Stimulated activated CD8-positive, alpha-beta memory T cell treated with anti-CD3 and anti-CD28 coated beads, Interleukin-12 subunit alpha, Interleukin-12 subunit beta, amount 100 ng/mL, for 4 hours (primary cell): ENCODE data around the gene DRD1.
"Not testable (repeated sequence)": the region's sequence is repeated elsewhere in the genome, so short reads cannot be mapped to it uniquely, and the experiment has no call there.

Experiments used
- DNase-seq: peaks from one replicate; pipeline ENCODE4 v3.0.0-alpha.2; 2020; ENCODE audit warnings: low read depth

DRD1 gene

DNA sequence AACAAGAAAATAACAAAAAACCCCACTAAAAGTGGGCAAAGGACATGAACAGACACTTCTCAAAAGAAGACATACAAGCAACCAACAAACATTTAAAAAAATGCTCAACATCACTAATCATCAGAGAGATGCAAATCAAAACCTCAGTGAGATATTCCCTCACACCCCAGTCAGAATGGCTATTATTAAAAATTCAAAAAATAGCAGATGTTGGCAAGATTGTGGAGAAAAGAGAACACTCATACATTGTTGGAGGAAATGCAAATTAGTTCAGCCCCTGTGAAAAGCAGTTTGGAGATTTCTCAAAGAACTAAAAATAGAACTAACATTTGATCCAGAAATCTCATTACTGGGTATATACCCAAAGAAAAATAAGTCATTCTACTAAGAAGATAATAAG is 19.4 kb downstream of the DRD1 start:
- DNase-seq, result not testable (repeated sequence)

DNA sequence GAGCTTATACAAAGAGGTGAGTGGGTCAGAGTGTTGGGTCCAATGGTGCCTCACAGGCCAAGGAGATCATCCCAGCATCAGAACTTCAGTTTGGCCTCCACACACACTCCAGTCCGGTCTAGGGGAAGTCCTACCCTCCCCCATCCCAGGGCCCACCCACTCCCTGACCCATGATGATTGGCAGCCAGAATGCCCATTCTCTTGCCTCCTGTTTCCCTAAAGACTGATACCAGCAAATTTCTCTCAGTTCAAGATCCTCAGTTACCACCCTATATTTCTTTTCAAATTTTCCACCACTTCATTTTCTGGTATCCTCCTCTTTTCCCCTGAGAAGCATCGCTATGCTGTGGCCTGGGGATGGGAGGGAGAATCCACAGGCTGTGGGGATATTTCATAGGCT is 21.9 kb downstream of the DRD1 start:
- no peak for DNase-seq

DNA sequence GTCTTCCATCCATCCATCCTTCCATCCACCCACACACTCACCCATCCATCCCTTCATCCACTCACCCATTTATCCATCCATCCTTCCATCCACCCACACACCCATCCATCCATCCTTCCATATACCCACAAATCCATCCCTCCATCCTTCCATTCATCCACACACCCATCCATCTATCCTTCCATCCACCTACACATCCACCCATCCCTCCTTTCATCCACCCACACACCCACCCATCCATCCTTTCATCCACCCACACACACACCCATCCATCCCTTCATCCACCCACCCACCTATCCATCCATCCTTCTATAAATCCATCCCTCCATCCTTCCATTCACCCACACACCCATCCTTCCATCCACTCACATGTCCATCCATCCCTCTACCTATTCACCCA is 23.6 kb downstream of the DRD1 start:
- DNase-seq, result no peak

DNA sequence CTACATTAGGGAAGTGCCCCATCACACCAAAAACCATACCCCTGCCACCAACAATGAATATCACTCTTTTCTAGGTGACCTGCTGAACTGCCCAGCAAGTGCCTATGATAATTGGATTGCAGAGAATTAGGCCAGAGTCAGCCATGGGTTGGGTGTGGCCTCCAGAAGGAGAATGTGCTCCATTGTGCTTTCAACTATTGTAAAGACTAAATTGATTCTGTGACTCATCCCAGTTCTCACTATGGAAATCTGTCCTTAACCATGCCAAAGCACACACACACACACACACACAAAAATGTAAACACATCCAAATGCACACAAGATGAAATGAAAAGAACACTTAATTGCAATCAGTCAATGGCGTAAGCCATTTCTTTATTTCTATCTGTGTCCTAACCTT is 25.7 kb downstream of the DRD1 start:
- no peak for DNase-seq

DNA sequence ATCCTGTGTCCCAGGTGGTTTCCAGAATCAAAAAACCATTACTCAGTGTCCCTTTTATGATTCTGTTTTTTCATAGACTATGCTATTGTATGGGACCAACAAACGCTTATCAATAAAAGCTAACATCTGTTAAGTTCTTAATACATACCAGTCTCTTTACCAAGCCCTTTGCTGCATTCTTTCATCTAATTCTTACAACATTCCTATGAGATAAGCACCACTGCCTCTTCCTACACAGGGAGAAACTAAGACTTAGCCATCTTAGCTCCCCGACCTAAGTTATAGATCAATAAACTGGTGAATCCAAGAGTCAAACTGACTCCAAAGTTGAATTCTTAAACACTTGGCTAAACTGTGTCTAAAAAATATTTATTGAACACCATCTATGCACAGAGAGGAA is 26.6 kb downstream of the DRD1 start:
- no peak for DNase-seq

DNA sequence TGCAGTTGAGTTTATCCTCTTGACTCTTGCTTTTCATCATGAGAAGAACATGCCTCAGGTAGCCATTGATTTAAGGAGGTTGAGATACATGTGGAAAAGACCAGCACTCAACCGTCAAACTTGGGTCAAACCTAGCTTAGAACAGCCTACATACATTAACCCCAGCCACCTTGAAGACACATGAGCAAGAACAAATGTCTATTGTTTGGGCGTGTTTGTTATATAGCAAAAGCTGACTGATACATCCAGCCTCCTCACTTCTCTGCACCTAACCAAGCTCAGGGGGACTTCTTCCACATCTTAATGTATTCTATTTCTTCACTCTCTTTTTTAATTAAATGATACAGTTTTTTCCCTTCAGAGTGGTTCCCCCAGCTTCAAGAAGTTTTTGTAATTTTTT is 28.7 kb downstream of the DRD1 start:
- no peak for DNase-seq

DNA sequence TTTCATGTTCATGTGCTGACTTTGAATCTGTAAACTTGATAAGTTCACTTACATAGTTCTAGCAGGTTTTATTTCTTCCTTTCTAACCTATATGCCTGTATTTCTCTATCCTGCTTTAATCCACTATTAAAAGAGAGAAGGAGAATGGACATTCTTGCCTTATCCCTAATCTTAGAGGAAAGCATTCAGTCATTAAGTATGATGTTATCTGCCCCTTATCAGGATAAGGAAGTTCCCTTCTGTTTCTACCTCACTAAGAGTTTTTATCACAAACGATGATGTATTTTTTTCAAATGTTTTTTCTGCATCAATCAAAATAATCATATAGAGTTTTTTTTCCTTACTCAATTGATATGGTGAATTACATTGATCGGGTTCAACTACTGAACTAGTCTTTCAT is 33.1 kb downstream of the DRD1 start:
- no peak for DNase-seq

DNA sequence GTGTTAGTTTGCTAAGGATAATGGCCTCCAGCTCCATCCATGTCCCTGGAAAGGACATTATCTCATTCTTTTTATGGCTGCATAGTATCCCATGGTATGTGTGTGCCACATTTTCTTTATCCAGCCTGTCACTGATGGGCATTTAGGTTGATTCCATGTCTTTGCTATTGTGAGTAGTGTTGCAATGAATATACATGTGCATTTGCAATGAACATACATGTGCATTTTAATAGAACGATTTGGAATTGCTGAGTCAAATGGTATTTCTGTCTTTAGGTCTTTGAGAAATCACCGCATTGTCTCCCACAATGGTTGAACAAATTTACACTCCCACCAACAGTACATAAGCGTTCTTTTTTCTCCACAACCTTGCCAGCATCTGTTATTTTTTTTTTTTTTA is 37.7 kb downstream of the DRD1 start:
- DNase-seq, result no peak

DNA sequence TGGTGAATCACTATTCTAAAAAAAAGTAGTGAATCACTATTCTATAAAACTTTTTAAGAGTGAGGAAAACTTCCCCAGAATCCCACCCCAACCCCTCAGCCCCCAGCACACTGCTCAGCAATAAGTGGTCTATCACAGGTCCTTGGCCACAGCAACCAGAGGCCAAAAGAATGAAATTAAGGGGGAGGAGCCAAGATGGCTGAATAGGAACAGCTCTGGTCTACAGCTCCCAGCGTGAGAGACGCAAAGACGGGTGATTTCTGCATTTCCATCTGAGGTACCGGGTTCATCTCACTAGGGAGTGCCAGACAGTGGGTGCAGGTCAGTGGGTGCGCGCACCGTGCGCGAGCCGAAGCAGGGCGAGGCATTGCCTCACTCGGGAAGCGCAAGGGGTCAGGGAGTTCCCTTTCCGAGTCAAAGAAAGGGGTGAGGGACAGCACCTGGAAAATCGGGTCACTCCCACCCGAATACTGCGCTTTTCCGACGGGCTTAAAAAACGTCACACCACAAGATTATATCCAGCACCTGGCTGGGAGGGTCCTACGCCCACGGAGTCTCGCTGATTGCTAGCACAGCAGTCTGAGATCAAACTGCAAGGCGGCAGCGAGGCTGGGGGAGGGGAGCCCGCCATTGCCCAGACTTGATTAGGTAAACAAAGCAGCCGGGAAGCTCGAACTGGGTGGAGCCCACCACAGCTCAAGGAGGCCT is 46.2 kb downstream of the DRD1 start:
- not testable (repeated sequence) for DNase-seq

DNA sequence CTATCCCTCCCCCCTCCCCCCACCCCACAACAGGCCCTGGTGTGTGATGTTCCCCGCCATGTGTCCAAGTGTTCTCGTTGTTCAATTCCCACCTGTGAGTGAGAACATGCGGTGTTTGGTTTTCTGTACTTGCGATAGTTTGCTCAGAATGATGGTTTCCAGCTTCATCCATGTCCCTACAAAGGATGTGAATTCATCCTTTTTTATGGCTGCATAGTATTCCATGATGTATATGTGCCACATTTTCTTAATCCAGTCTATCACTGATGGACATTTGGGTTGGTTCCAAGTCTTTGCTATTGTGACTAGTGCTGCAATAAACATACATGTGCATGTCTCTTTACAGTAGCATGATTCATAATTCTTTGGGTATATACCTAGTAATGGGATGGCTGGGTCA is 48.6 kb downstream of the DRD1 start:
- not testable (repeated sequence) for DNase-seq

DNA sequence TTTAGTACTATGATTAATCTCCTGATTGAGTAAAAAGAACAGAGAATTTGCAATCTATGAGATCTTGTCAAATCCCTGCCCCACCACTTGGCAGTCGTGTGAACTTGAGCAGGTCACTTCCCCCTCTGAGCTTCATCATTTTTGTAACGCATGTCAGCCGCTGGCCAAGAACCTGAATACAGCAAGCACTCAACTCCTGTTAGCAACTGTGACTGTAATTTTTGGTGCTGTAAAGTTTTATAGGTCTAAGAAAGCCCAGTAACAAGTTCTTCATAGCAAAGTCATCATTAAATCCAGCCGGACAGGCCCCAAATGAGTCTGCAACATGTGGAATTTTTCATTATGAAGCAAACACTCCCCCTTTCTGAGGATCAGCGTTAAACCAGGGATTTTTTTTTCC is 49.4 kb downstream of the DRD1 start:
- no peak for DNase-seq

DNA sequence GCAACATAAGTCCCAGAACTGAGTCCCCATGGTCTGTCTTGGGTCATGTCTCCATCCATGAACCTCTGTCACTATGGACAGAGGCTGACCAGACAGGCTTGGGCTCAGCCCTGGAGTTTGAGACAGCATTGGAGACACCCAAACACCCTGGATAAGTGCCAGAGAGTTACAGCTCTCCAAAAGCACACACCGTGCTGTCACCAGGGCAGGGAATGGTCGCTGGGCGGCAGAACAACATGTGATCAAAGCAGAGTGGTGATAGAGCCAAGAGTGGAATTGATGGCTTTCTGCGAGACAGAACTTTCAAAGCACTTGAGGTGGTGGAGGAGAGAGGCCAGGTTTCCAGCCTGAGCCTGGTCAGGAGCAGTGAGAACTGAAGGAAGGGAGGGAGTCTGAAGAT is 50.1 kb downstream of the DRD1 start:
- DNase-seq, result no peak

DNA sequence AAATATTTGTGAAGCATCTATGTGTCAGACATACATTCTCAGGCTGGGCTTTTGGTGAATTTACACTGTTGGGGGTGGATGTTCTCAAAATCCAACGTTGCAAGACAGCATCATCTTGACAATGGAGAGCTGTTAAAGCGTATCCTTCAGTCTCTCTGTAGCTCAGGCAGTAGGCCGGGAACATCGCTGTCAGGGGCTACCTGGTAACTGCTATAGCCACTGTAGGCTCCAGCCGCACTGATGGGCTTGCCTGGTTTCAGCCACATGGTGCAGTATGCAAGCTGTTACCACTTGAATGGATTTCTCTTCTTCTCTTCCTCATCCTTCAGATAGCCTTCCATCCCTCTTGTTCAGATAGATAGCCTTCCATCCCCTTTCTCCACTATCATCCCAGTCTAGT is 51.7 kb downstream of the DRD1 start:
- DNase-seq, result no peak

DNA sequence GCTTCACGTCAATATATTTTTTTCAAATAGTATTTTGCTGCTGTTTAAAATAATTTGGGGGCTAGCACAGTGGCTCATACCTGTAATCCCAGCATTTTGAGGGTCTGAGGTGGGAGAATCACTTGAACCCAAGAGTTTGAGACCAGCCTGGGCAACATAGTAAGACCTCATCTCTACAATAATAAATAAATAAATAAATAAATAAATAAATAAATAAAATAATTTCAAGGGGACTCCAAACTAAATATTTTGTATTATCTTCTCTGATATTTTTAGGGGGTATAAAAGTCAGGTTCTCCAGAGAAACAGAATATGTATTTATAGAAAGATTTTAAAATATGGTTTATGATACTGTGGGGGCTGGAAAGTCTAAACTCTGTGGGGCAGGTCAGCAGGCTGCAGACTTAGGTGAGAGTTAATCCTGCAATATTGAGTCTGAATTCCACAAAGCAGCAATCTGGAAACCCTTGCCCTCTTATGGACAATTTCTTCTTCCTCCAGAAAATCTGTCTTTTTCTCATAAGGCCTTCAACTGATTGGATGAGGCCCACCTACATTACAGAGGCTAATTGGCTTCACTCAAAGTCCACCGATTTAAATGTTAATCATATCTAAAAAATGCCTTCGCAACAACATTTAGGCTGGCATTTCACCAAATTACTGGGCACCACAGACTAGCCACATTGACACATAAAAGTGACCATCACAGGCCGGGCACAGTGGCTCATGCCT is 53.5 kb downstream of the DRD1 start:
- DNase-seq, result no peak
